OCI-LY7 (cell line): Measurements from ENCODE around the gene PNMA6E.

Source experiments
- CTCF ChIP-seq: fragments of 200-600 bp; sonication (generic); conservative IDR thresholded peaks from 2 replicates; pipeline ENCODE4 v1.5.1; 2014; ENCODE audit warnings: mild to moderate bottlenecking, antibody characterized with exemption, low read length, moderate library complexity, mixed read lengths
- EZH2phosphoT487 ChIP-seq: fragments of 200-600 bp; sonication (generic); IDR thresholded peaks from 2 replicates; pipeline ENCODE4 v1.6.1; 2018; ENCODE audit warnings: low read depth, borderline replicate concordance, mild to moderate bottlenecking, mixed run types, antibody characterized with exemption, low read length, moderate library complexity, mixed read lengths

GRCh38 chrX:153387345-153387744, 13.8 kb downstream of the PNMA6E start:
- no peak for TF ChIP-seq EZH2phosphoT487
- TF ChIP-seq CTCF = no peak
